NK-92 treated with Interleukin-12 subunit alpha and Interleukin-12 subunit beta, amount 100 ng/mL, for 24 hours (cell line): Measurements from ENCODE around the gene SLC13A5.
A peak's percentile ranks its signal among the peaks of the same experiment; 100 is the strongest.
"Not testable (repeated sequence)": the region's sequence is repeated elsewhere in the genome, so short reads cannot be mapped to it uniquely, and the experiment has no call there.

Source experiments
- DNase-seq: peaks from one replicate; lab custom pipeline; 2025; lab: John Stamatoyannopoulos, UW

The SLC13A5 gene

GRCh38 chr17:6713130-6713917, at the start of gene SLC13A5:
TSS of gene SLC13A5 (minus strand) at chr17:6713369. CDS start at chr17:6713333, 36 bp downstream.
- no peak for DNase-seq

GRCh38 chr17:6761779-6762178, 48.6 kb upstream of the SLC13A5 start:
- DNase-seq, result no peak

- DNase-seq, result no peak
Observed at GRCh38 chr17:6757747-6758146, 44.6 kb upstream of the SLC13A5 start.

GRCh38 chr17:6756425-6757031, 43.4 kb upstream of the SLC13A5 start:
- DNase-seq, result no peak

GRCh38 chr17:6755731-6756184, 42.6 kb upstream of the SLC13A5 start, which contains the start of gene XAF1:
TSS of gene XAF1 (plus strand) at chr17:6756046. CDS start at chr17:6756079, 33 bp downstream.
- peak; percentile 5 for DNase-seq

- DNase-seq, result no peak
Observed at GRCh38 chr17:6755281-6755680, 42.1 kb upstream of the SLC13A5 start.

- DNase-seq, result no peak
Observed at GRCh38 chr17:6753546-6753945, 40.4 kb upstream of the SLC13A5 start.

GRCh38 chr17:6753006-6753445, 39.9 kb upstream of the SLC13A5 start:
- no peak for DNase-seq

- DNase-seq, result no peak
Observed at GRCh38 chr17:6752068-6752909, 39.1 kb upstream of the SLC13A5 start.

- no peak for DNase-seq
Observed at GRCh38 chr17:6749519-6749918, 36.4 kb upstream of the SLC13A5 start.

- DNase-seq, result no peak
Observed at GRCh38 chr17:6748617-6749016, 35.4 kb upstream of the SLC13A5 start.

- DNase-seq, result not testable (repeated sequence)
Observed at GRCh38 chr17:6746665-6747064, 33.5 kb upstream of the SLC13A5 start.

- DNase-seq, result no peak
Observed at GRCh38 chr17:6729531-6729930, 16.4 kb upstream of the SLC13A5 start.

- DNase-seq, result no peak
Observed at GRCh38 chr17:6724009-6724408, 10.8 kb upstream of the SLC13A5 start.

- no peak for DNase-seq
Observed at GRCh38 chr17:6721744-6722143, 8.6 kb upstream of the SLC13A5 start.

GRCh38 chr17:6716736-6717135, 3.6 kb upstream of the SLC13A5 start:
- no peak for DNase-seq

GRCh38 chr17:6714315-6714874, 1.2 kb upstream of the SLC13A5 start:
- DNase-seq, result no peak

GRCh38 chr17:6713918-6714271, 726 bp upstream of the SLC13A5 start:
- DNase-seq, result no peak

GRCh38 chr17:6712854-6713129, 377 bp downstream of the SLC13A5 start:
- DNase-seq, result no peak

GRCh38 chr17:6712058-6712853, 913 bp downstream of the SLC13A5 start:
- DNase-seq, result no peak

- no peak for DNase-seq
Observed at GRCh38 chr17:6711681-6712057, 1.5 kb downstream of the SLC13A5 start.
